ENCODE results near the gene PLAAT1. TPM values are rescaled to one million over a fixed set of nuclear protein-coding genes. Genes with fewer than 3 reads are reported as not detected.

Gene PLAAT1
- 10 to 100 TPM in 2 of 10 donors, 1 to 10 TPM in 8; 4.5 to 11.3 (median 7.7) TPM for total RNA-seq
- 1 to 10 TPM; 1.0 to 7.0 TPM for polyA plus RNA-seq
- long read RNA-seq, donor 1, partial matches to known transcripts, result 0 of 4 reads
- long read RNA-seq, donor 1, other reads (novel, unspliced or antisense), result 0 of 4 reads
- long read RNA-seq, donor 2, partial matches to known transcripts, result 0 of 5 reads
- long read RNA-seq, donor 2, other reads (novel, unspliced or antisense), result 2 of 5 reads
- long read RNA-seq, donor 3, partial matches to known transcripts, result 0 of 4 reads
- long read RNA-seq, donor 3, other reads (novel, unspliced or antisense), result 2 of 4 reads

DNA sequence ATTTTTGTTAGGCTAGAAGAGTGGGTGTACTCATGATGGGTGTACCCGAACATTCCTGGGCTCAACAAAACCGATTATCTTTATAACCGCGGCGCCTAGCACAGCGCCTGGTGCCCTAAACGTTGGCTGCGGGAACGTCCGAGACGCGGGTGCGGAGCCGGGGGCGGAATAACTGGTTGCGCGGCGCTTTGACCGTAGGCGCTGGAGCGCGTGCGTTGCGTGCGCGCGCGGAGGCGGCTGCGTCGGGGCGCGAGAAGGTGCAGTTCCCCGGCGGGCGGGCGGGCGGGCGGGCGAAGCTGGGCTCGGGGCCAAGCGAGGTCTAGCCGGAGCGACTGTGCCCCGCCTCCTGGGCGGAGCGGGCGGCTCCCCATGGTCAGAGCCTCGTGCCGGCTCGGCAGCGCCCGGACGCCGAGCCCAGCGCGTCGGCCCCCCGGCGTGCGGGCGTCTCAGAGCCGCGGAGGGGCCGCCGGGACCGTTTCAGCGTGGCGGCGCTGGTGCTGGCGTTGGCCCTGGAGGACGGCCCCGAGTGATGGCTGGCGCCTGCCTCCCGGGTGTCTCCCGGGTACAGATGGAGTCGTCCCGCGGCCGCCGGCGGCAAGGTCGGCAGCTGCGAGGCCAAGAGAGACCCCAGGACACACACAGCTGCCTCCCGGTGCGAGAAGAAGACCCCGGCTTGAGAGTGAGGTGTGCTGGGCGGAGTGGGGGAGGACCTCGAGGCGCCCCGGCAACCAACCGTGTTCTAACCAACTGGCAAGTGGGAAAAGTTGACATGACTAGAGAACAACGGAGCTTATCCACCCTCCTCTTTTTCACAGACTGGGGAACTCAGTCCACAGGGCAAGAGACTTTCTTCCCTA is at the start of gene PLAAT1:
PLAAT1 (plus strand) TSS at position 373 of the 857 bp plus-strand sequence. CDS start 14,429 bp downstream, outside the sequence.
- peaks cover 0 to 13% (median 4%) of the 10 kb centered on the region in 9 donors for H3K4me1 ChIP-seq
- peak; percentile 90 to 97 (median 94) for ATAC-seq
- peak; percentile 61 to 79 for DNase-seq
- intact Hi-C loops (cut with DNase I), result no loop called here
- 1% methylated on average over 86 to 93 of the region's 93 CpGs for WGBS, 2 donors
- H3K27ac ChIP-seq, result peak within 1 kb of the TSS; percentile 62 to 88 (median 80)
- TF ChIP-seq, protein P1, sequence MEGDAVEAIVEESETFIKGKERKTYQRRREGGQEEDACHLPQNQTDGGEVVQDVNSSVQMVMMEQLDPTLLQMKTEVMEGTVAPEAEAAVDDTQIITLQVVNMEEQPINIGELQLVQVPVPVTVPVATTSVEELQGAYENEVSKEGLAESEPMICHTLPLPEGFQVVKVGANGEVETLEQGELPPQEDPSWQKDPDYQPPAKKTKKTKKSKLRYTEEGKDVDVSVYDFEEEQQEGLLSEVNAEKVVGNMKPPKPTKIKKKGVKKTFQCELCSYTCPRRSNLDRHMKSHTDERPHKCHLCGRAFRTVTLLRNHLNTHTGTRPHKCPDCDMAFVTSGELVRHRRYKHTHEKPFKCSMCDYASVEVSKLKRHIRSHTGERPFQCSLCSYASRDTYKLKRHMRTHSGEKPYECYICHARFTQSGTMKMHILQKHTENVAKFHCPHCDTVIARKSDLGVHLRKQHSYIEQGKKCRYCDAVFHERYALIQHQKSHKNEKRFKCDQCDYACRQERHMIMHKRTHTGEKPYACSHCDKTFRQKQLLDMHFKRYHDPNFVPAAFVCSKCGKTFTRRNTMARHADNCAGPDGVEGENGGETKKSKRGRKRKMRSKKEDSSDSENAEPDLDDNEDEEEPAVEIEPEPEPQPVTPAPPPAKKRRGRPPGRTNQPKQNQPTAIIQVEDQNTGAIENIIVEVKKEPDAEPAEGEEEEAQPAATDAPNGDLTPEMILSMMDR (IDR thresholded peaks at IDR 0.05), result no peak
- no peaks in the 10 kb centered on the region for H3K36me3 ChIP-seq
- no peaks in the 10 kb centered on the region for H3K9me3 ChIP-seq
- H3K4me3 ChIP-seq, result peak within 1 kb of the TSS; percentile 15 to 66 (median 54)
- H3K27me3 ChIP-seq, result peaks cover 0 to 27% (median 0%) of the 10 kb centered on the region in 7 donors

DNA sequence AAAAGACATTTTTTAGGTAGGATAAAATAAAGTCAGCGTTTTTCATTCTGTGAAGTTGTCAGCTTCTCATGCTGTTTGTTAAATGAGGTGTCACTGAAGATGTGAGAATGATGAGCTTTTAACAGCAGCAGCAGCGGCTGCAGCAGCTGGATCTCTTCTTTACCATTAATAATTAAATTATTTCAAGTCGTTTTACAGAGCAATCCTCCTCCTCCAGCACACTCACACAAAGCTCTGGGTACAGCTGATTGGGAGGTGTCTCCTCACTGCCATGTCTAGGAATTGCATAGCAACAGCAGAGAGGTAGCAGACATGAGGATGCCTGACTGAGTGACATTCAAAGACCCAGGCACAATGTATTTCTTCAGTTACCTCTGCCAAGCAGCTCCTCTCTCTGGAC is 46.7 kb upstream of the PLAAT1 start:
- no peak overlapping the region for H3K27ac ChIP-seq
- H3K36me3 ChIP-seq, result no peaks in the 10 kb centered on the region
- H3K4me3 ChIP-seq, result no peak overlapping the region
- peaks cover 0 to 3% (median 0%) of the 10 kb centered on the region in 9 donors for H3K4me1 ChIP-seq
- ATAC-seq (no peak), DNase-seq (no peak)
- no peaks in the 10 kb centered on the region for H3K27me3 ChIP-seq
- TF ChIP-seq, protein P1 (IDR thresholded peaks at IDR 0.05), result no peak
- intact Hi-C loops (cut with DNase I), result loop anchor here in 3 of 10 donors (10.0 kb wide), 2 partner anchors 370 to 380 kb away; no protein-coding TSS in a partner anchor
- 35 to 40% methylated on average over 3 of the region's 3 CpGs for WGBS, 2 donors
- no peaks in the 10 kb centered on the region for H3K9me3 ChIP-seq

DNA sequence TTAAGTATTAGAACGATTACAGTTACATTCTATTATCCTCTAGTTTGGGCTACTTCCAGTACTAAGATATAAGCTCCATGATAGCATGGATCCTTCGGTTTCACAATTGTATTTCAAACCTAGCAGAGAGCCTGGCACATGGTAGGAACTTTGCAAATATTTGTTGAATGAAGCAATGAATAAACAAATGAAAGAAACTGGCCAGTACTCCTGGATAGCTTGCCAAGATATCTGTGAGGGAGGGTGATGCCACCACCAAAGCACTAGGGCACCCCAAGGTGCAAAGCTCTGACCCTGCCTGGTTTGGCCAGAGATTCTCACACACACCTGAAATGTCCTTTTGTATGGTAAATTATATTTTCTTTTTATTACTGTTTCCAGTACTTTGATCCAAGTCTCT is 44.3 kb upstream of the PLAAT1 start:
- 83 to 91% methylated on average over 2 of the region's 2 CpGs for WGBS, 2 donors
- ATAC-seq (no peak), DNase-seq (no peak)
- Histone ChIP-seq H3K4me1 (no peaks in the 10 kb centered on the region), H3K27me3 (no peaks in the 10 kb centered on the region), H3K4me3 (no peak overlapping the region), H3K27ac (no peak overlapping the region), H3K9me3 (no peaks in the 10 kb centered on the region), H3K36me3 (no peaks in the 10 kb centered on the region)
- TF ChIP-seq, protein P1 (IDR thresholded peaks at IDR 0.05), result no peak
- intact Hi-C loops (cut with DNase I), result loop anchor here in 3 of 10 donors (10.0 kb wide), 2 partner anchors 368 to 378 kb away; no protein-coding TSS in a partner anchor

Data from heart right ventricle (tissue), 16 donors.